SHP77 (cell line): Measurements from ENCODE around the gene PDYN.
A peak's percentile ranks its signal among the peaks of the same experiment; 100 is the strongest.

Source experiments
- DNase-seq, 2 experiments: peaks; one replicate each; lab custom pipeline; 2025; lab: John Stamatoyannopoulos, UW

Gene PDYN

GRCh38 chr20:1994627-1995026 is 769 bp upstream of the PDYN start:
- no peak for DNase-seq

DNA sequence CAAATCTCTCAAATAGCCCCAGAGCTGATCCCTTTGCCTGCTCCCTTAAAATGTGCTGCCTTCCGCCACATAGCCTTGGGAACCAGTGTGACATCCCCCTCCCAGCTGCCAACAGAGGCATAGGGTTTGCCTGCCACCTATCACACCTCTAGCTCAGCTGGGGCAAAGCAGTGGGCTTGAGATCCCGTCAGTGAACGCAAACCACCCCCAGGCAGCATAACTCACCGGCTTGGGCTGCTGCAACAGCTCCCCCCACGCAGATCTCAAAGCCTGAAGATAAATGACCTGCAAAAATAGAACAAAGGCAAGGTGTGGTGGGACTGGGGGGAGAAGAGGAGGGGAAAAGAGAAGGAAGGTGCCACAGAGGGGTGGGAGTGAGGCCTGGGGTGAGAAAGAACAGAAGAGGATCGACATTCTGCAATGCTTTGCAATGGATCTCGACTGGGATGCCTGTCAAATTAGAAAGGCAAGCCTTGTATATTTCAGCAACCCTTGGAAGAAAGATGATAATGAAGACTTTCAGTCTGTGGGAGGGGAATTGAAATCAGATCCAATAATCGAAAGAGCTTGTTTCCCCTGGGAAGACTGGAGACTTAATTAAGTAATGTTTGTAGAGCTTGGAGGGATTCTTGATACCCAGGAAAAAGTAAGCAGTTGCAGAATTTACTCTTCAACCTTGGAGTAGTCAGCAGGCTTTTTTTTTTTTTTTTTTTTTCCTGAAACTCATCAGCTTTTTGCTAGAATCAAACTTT is 1.3 kb downstream of the PDYN start:
- no peak for DNase-seq

- no peak for DNase-seq
Measured at GRCh38 chr20:1987826-1988225, 6.0 kb downstream of the PDYN start.

GRCh38 chr20:1983301-1983700 is 10.6 kb downstream of the PDYN start:
- no peak for DNase-seq

GRCh38 chr20:1982686-1983085 is 11.2 kb downstream of the PDYN start:
- DNase-seq, result no peak

DNA sequence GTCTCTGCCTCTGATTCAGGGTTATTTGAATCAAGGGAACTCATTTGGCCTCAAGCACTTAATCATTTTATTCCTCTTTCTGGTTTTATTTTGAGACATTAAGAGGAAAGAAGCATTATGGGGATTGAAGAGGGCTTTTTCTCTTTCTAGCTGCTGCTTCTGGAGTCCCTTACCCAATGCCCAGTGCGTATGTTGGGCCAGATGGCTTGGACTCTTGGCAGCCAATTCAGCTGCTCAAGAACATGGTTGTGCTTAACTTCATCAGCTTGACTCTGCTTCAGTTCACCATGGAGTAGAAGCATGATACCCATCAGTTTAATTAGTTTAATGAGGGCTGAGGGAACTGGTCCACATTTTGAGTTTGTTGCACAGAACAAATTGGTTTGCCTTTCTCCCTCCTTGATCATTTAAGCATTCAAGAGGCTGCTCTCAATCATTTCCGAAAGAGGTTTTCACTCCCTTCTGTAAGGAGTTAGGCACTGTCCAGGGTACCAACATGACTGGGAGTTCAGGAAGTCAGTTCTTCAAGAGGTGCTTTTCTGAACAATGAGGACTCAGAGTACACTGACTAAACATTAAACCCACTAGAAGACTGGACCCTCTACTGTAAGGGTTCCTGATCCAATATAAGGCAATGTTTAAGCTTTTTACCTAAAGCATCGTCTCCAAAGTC is 14.6 kb downstream of the PDYN start:
- DNase-seq, result no peak

DNA sequence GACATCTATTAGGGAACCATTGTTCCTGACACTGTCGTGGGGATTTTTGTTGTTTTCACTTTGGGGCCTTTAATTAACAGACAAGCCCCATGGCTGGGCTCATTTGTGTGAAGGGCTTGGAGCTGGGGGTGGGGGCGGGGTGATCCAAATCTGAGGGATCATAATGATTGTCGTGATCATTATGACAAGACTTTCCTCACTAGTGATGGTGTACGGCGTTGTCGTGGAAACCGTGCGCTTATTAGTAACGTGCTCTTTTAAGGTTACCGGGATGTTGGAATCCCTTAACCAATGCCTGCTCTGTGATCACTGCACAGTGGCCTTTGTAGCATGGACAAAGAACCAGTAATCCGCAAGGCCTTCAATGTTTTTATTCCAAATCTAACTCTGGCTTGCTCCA is 18.6 kb downstream of the PDYN start:
- DNase-seq, result no peak

DNA sequence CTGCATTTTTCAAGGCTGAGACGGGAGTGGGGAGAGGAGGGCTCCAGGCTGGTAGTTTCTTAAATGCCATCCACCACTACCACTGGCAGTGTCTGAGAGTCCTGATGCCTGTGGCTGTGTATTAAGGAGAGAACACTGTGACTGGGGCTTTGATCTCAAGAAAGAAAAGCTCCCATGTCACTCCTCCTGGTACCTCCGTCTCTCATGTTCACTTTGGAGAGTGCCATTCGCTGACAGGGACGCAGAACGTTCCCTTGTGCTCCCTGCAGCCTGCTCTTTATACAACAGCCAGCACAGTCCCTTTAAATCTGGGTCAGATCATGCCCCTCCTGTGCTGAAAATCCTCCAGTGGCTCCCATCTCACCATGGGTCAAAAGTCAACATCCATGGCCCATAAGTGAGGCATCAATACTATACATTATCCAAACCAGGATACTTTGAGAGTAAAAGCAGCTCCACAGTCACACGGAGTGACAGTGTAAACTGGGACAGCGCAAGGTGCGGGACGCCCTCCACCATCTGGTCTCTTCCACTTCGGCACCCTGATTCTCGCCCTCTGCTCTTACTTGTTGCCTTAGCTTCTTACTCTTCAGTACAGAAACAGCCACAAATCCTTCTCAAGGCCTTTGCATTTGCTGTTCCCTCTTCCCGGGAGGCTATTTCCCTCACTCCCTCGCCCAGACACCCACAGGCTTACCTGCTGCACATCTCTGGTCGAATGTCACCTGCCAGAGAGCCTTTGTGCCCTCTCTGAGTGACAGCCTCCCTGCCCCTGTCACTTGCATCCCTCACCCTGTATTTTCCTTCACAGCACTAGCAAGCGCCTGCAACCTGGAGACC is 20.0 kb downstream of the PDYN start:
- DNase-seq, result no peak

- DNase-seq, result no peak
Measured at GRCh38 chr20:1971893-1972586, 21.8 kb downstream of the PDYN start.

DNA sequence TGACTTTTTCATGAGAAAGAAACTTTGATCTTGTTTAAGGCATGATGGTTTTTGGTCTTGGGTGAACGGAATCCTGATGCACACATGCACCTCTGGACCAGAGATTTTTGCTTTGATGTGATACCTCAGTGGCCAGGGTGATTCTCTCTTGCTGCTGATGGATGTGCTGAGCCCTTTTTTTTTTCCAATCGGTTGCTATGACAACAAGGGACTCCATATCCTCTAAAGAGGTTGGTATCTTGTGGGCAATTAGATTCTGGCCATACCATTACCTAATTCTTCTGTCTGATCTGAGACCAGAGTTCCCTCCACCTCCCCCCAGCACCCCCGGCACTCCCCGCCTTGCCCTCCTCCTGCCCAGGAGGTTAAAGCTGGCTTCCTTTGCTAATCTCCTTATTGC is 24.9 kb downstream of the PDYN start:
- no peak for DNase-seq

DNA sequence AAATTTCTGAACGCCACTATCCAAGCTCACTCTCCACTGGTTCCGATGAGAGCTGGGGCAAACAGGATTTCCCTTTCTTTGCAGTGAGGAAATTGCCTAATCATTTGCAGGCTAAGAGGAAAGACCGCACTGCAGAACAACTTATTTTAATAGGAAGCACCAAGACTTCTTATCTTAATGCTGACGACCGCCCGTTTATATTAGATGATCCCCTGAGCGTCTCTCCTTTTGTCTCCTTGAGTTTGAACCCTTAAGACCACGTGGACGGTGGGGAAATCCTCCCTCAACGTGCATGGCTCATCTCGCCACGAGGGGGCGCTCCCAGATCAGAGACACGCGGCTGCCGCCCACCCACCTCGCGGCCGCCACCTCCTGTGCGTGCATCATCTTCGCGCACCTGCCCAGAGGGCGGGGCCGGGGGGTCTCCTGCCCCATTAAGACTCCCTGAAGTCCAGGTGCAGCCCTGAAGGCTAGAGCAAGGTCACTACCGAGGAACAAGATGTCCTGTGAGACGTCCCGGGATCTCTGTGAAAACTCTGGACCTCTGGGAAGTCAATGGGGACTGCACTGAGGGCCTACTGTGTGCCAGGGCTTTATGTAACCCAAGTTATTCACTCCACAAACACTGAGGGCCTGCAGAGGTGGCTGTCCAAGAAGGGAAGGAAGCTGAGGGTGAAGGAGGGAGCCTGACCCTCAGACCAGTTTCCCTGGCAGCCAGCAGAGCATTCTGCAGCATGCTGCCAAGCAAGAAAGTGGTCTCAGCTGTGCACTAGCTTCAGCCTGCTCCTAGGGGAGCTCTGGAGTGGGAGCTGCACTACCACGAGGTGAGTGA is 28.1 kb downstream of the PDYN start:
- peak; percentile 60 to 68 for DNase-seq

DNA sequence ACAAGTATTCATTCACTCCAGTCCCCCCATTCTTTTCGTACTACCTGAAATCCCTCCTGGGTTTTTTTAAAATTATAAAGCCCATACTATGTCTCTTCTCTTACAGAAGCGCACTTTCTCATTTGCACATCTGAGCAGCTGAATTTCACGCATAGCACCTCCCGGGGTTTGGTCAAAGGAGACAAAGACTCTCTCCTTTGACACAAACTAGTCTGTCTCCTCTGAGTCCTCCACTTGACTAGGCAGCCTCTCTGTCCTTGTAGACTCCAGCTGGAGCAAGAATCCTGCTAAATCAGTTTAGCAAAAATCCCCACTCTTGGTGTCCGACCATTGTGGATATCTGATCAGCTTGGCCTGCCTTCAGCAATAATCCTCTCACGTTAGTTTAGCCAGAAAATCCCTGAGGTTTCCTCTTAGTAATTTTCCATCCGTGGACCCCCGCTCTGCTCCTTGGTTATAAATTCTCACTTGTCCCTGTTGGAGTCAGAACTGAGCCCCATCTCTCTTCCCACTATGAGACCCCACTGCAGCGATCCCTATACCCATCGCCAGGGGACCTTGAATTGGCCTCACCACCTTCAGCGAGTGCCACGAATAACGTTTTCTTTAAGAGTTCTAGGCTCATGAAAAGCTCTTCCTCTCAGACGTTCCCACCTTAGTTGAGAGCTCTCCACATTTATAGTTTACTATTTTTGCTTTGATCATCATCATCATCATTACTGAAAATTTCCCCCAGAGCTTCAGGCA is 29.0 kb downstream of the PDYN start:
- no peak for DNase-seq

- no peak for DNase-seq
Measured at GRCh38 chr20:1964061-1964460, 29.8 kb downstream of the PDYN start.

DNA sequence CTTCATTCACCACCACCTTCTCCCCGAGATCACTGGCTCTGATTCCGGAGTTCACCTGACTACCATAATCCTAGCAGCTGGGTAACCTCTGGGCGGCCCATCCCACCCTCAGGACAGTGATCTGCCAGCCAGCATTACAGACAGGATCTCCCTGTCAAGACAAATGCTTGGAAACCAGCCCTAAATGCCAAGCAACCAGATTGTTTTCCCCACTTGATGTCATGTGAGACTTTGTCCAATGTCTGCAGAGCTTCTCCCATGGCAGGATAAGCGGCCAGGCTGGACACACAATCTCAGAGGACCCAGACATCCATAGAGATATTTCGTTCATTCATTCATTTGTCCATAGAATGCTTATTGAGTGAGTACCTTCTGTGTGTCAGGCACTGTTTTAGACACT is 32.5 kb downstream of the PDYN start:
- no peak for DNase-seq

- DNase-seq, result no peak
Measured at GRCh38 chr20:1959156-1959555, 34.7 kb downstream of the PDYN start.

DNA sequence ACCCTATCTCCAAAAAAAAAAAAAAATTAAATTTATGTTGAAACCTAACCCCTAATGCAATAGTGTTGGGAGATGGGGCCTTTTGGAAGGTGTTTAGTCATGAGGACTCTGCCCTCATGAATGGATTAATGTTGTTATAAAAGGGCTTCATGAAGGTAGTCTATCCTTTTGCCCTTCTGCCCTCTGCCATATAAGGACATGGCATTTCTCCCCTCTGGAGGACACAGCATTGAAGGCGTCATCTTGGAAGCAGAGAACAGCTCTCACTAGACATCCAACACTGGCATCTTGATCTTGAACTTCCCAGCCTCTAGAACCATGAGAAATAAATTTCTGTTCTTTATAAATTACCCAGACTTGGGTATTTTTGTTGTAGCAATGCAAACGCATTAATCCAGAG is 35.4 kb downstream of the PDYN start:
- DNase-seq, result no peak

DNA sequence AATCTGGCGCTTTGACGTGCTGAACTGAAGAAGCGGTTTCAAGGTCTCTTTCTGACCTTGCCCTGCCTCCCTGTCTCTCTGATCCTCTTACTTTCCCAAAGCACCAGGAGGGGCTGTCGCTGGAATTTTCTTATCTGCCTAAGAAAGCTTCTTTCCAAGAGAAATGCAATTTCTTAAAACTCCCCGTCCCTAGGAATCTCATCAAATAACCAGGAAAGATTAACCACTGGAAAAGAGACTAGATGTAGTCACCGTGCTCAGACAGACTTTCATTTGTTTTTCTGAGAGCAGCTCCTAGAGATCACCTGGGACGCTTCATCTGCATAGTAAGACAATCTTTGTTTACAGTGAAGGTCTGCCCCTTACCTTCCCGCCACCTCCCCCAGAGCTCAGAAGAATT is 38.6 kb downstream of the PDYN start:
- DNase-seq, result no peak

DNA sequence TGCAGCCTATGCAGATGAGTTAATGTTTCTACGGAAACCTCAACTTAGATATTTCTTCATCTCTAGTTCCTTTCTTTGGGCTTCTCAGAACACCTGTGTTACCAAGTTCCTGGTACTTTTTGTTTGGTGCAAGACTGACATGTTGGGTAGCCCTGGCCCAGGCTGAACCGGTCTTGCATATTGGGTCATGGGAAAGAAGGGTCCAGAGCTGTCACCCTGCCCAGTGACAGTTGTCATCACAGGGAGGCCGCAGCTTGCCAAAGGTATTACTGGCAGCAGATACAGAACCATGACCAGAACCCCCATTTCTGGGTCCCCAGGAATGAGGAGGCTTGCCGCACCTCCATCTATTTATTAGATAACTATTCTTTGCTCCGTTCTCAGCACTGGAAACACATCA is 40.2 kb downstream of the PDYN start:
- DNase-seq, result no peak

- DNase-seq, result no peak
Measured at GRCh38 chr20:1952737-1953530, 40.9 kb downstream of the PDYN start.
